ENCODE data around the gene EXT2.

EXT2 gene

DNA sequence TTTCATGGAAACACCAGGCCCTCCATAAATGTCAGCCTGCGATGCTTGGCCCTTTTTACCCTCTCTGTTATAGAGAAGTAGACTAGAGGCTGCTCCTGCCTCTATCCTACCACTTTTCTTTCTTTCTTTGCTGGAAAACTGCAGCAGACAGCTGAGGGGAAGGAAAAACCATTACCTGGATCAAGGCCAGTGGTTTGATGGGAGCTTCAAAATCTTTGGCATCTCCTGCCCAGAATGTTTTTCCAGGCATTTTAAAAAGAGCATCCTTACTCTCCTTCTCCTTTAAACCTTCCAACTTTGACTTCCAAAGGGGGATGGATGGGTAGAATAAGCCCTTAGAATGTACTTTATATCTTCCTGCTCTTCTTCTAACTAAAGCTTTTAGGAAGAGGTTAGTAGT, 44.9 kb downstream of the EXT2 start:
- peak overlapping the region; percentile 99 for H3K27ac ChIP-seq

GRCh38 chr11:44140805-44141204, 45.3 kb downstream of the EXT2 start:
- H3K27ac ChIP-seq, result peak overlapping the region; percentile 99
- TF ChIP-seq, protein P1, sequence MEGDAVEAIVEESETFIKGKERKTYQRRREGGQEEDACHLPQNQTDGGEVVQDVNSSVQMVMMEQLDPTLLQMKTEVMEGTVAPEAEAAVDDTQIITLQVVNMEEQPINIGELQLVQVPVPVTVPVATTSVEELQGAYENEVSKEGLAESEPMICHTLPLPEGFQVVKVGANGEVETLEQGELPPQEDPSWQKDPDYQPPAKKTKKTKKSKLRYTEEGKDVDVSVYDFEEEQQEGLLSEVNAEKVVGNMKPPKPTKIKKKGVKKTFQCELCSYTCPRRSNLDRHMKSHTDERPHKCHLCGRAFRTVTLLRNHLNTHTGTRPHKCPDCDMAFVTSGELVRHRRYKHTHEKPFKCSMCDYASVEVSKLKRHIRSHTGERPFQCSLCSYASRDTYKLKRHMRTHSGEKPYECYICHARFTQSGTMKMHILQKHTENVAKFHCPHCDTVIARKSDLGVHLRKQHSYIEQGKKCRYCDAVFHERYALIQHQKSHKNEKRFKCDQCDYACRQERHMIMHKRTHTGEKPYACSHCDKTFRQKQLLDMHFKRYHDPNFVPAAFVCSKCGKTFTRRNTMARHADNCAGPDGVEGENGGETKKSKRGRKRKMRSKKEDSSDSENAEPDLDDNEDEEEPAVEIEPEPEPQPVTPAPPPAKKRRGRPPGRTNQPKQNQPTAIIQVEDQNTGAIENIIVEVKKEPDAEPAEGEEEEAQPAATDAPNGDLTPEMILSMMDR (conservative IDR thresholded peaks at IDR 0.05), result no peak

More for the DNA sequence above, 44.9 kb downstream of the EXT2 start:
- TF ChIP-seq, protein P1 (conservative IDR thresholded peaks at IDR 0.05), result no peak

DNA sequence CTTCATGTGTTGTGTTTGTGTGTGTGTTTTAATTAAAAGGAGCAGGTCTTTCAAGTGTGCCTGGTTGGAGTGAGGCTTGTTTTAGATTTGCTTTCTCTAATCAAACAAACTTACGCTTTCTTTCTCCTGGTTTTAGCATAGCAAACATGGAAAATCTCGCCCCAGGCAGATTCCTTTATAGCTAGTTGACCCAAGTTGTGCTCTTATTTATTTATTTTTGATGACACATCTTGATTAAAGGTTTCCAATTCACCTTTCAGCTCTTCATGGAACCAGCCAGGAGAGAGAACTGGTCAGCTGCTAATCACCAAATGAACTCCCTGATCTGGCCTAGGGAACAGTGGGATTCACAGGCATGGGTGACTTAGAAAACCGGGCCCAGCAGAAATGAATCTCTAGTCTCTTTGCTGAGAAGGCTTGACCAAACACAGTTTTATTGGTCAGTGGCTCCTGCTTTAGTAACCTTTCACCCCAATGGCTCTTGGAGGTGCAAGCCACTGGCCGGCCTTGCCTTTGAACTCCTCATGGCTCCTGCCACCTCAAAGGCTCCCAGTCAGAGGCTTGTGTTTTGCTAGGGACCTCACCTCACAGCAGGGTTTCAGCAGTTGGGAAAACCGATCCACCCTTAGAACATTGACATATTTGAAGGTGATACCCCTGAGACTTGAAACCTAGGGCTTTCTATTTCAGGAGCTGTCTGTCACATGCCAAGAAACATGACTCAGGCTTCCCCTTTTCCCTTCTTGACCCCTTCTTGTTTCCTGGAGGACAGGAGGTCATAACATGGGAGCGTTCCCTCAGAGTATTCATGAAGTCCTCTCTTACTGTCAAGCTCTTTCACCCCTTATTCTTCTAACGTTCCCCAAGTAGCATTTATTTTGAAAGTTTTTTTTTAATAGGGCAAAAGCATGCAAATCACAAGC, 48.8 kb downstream of the EXT2 start:
- TF ChIP-seq, protein P1 (conservative IDR thresholded peaks at IDR 0.05), result no peak
- H3K27ac ChIP-seq, result peak overlapping the region; percentile 99

GRCh38 chr11:44145011-44145775, 49.7 kb downstream of the EXT2 start:
- peak overlapping the region; percentile 99 for H3K27ac ChIP-seq
- TF ChIP-seq, protein P1 (conservative IDR thresholded peaks at IDR 0.05), result no peak

GRCh38 chr11:44146931-44147330, 51.5 kb downstream of the EXT2 start:
- TF ChIP-seq, protein P1 (conservative IDR thresholded peaks at IDR 0.05), result no peak
- H3K27ac ChIP-seq, result 0 out of 2 replicates have a peak overlapping the region, but pooled peaks have one; percentile 99

DNA sequence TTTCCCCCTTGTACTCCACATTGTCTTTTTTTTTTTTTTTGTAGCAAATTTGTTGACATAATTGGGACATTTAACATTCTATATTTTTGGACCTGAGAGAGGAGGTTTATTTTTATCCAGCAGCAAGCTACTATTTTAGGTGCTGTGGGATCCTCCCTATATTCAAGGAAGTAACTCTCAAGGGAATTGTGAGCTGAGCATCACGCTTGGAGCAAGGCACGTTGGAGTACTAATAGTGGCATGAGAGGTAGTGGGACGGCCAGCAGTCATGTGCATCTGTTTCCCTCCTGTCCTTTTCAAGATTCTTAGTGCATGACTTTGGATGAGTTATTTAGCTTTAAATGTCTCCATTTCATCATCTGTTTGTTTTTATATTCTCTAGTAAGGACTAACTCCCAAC, 52.3 kb downstream of the EXT2 start:
- H3K27ac ChIP-seq, result no peak overlapping the region
- TF ChIP-seq, protein P1 (conservative IDR thresholded peaks at IDR 0.05), result no peak

DNA sequence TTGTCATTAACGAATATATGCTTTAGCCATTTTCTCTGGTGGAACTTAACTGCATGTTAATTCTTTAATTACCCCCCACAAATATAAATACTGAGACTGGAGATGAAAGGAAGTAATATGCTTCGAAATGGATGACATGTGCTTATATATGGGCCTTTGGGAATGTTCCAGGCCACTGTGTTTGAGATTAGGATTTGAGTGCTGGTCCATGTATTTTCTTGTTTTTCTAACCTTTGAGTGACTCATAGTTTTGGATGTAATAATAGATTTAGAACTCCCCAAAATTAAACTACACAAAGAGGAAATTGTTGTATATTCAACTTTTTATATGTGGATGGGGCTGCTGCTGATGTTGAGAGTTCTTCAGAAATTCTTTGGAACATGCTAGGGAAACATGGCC, 54.2 kb downstream of the EXT2 start:
- TF ChIP-seq, protein P1 (conservative IDR thresholded peaks at IDR 0.05), result no peak
- peak overlapping the region; percentile 65; the same call in 1 of the 2 replicates for H3K27ac ChIP-seq
